Neural progenitor cell (in vitro differentiated cells): ENCODE measurements around the gene PAQR8. TPM values are rescaled to one million over a fixed set of nuclear protein-coding genes. Genes with fewer than 3 reads are reported as not detected.
A peak's percentile ranks its signal among the peaks of the same experiment; 100 is the strongest.

Source experiments
- DNase-seq: peaks from one replicate; pipeline ENCODE4 v3.0.0-alpha.2; 2016; ENCODE audit warnings: low spot score
- H2AFZ ChIP-seq: fragments of 200-600 bp; sonication (generic); replicated peaks from 2 replicates; pipeline ENCODE4 v1.6.1; 2016; ENCODE audit warnings: antibody characterized with exemption
- H3F3A ChIP-seq: fragments of 200-600 bp; sonication (generic); 2 replicates; pipeline ENCODE4 v1.6.1; 2016; ENCODE audit warnings: antibody characterized with exemption, low read depth
- H3K27ac ChIP-seq: fragments of 200-600 bp; sonication (generic); 2 replicates; pipeline ENCODE4 v1.5.1; 2016; ENCODE audit warnings: mild to moderate bottlenecking
- H3K27me3 ChIP-seq: fragments of 200-600 bp; sonication (generic); 2 replicates; pipeline ENCODE4 v1.6.1; 2016; ENCODE audit warnings: mild to moderate bottlenecking, moderate library complexity
- H3K36me3 ChIP-seq: fragments of 200-600 bp; sonication (generic); 2 replicates; pipeline ENCODE4 v1.5.1; 2016
- H3K4me1 ChIP-seq: fragments of 200-600 bp; sonication (generic); 2 replicates; pipeline ENCODE4 v1.6.1; 2016; ENCODE audit warnings: mixed run types
- H3K4me2 ChIP-seq: fragments of 200-600 bp; sonication (generic); 2 replicates; pipeline ENCODE4 v1.6.1; 2016
- H3K4me3 ChIP-seq: fragments of 200-600 bp; sonication (generic); 2 replicates; pipeline ENCODE4 v1.5.1; 2016
- H3K79me2 ChIP-seq: fragments of 200-600 bp; sonication (generic); 2 replicates; pipeline ENCODE4 v1.6.1; 2016; ENCODE audit warnings: low read depth
- H3K9ac ChIP-seq: fragments of 200-600 bp; sonication (generic); 2 replicates; pipeline ENCODE4 v1.6.1; 2016
- H3K9me3 ChIP-seq: fragments of 200-600 bp; sonication (generic); 2 replicates; pipeline ENCODE4 v1.5.1; 2016; ENCODE audit warnings: low read depth
- H4K20me1 ChIP-seq: fragments of 200-600 bp; sonication (generic); 2 replicates; pipeline ENCODE4 v1.6.1; 2016; ENCODE audit warnings: low read depth
- H3K27ac Mint-ChIP-seq: 3 replicates; pipeline ENCODE4 v1.8.0; 2021; ENCODE audit warnings: mixed read lengths
- H3K27me3 Mint-ChIP-seq: 2 replicates; pipeline ENCODE4 v1.8.0; 2022; ENCODE audit warnings: low read depth, mild to moderate bottlenecking, inconsistent platforms, moderate library complexity, mixed read lengths; ENCODE audit not compliant: insufficient read depth
- H3K36me3 Mint-ChIP-seq: 3 replicates; pipeline ENCODE4 v1.8.0; 2021; ENCODE audit warnings: mixed read lengths
- H3K4me1 Mint-ChIP-seq: 3 replicates; pipeline ENCODE4 v1.8.0; 2021; ENCODE audit warnings: mixed read lengths
- H3K4me3 Mint-ChIP-seq: 3 replicates; pipeline ENCODE4 v1.8.0; 2021; ENCODE audit warnings: mild to moderate bottlenecking, moderate library complexity, mixed read lengths
- H3K9me3 Mint-ChIP-seq: 3 replicates; pipeline ENCODE4 v1.8.0; 2020; ENCODE audit warnings: mixed read lengths
- EZH2 ChIP-seq: fragments of 200-600 bp; sonication (generic); IDR thresholded peaks from 2 replicates; pipeline ENCODE4 v1.6.1; 2017; ENCODE audit warnings: antibody characterized with exemption, mild to moderate bottlenecking, moderate library complexity
- EZH2phosphoT487 ChIP-seq: fragments of 200-600 bp; sonication (generic); IDR thresholded peaks from 2 replicates; pipeline ENCODE4 v1.6.1; 2017; ENCODE audit warnings: antibody characterized with exemption
- total RNA-seq: library from RNA; depleted of rRNA; stranded (reverse); fragments of >200 nt; gene quantifications from 2 replicates; pipeline ENCODE4 v1.2.3, GENCODE V29; 2015; ENCODE audit warnings: low replicate concordance
- TF ChIP-seq, protein P1 (sequence below): fragments of 200-600 bp; sonication (generic); IDR thresholded peaks from 2 replicates; pipeline ENCODE4 v1.5.1; 2017; ENCODE audit warnings: antibody characterized with exemption, mild to moderate bottlenecking

Gene PAQR8, protein sequence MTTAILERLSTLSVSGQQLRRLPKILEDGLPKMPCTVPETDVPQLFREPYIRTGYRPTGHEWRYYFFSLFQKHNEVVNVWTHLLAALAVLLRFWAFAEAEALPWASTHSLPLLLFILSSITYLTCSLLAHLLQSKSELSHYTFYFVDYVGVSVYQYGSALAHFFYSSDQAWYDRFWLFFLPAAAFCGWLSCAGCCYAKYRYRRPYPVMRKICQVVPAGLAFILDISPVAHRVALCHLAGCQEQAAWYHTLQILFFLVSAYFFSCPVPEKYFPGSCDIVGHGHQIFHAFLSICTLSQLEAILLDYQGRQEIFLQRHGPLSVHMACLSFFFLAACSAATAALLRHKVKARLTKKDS
- 16.9 and 17.7 TPM in 2 replicates for total RNA-seq

DNA sequence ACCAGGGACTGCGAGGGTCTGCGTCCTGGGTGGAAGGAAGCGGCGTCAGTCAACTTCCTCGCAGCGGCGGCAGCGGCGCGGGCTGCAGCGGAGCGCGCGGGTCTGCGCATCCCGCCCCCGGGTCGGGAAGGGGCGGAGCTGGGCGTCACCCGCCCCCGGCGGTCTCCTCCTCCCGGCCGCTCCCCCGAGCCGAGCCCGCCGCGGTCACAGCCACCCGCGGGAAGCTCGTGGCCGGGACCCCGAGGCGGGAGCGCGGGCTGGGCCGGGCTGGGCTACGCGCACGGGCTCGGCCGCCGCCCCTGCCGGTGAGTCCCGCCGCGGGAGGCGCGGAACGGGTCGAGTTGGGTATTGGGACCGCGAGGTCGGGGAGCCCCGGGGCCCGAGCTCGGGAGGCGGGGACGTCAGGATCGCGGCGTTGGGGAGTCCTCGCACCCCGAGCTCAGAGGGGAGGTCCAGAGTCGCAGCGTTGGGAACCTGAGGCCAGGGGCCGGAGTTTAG lies at the start of gene PAQR8:
TSS of gene PAQR8 (plus strand) at position 207 of the 498 bp plus-strand sequence. CDS start 41,063 bp downstream, outside the sequence.
- H3K4me1 ChIP-seq: peaks cover 20% of the 10 kb centered on the region
- H3K9me3 ChIP-seq: no peaks in the 10 kb centered on the region
- H3K79me2 ChIP-seq: peaks cover 17% of the 10 kb centered on the region
- peaks cover 13% of the 10 kb centered on the region for H4K20me1 ChIP-seq
- TF ChIP-seq, protein P1, sequence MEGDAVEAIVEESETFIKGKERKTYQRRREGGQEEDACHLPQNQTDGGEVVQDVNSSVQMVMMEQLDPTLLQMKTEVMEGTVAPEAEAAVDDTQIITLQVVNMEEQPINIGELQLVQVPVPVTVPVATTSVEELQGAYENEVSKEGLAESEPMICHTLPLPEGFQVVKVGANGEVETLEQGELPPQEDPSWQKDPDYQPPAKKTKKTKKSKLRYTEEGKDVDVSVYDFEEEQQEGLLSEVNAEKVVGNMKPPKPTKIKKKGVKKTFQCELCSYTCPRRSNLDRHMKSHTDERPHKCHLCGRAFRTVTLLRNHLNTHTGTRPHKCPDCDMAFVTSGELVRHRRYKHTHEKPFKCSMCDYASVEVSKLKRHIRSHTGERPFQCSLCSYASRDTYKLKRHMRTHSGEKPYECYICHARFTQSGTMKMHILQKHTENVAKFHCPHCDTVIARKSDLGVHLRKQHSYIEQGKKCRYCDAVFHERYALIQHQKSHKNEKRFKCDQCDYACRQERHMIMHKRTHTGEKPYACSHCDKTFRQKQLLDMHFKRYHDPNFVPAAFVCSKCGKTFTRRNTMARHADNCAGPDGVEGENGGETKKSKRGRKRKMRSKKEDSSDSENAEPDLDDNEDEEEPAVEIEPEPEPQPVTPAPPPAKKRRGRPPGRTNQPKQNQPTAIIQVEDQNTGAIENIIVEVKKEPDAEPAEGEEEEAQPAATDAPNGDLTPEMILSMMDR: no peak
- TF ChIP-seq EZH2: no peak
- TF ChIP-seq EZH2phosphoT487: no peak
- no peaks in the 10 kb centered on the region for H3K36me3 ChIP-seq
- H3F3A ChIP-seq: peaks cover 6% of the 10 kb centered on the region
- H3K4me3 ChIP-seq: peak within 1 kb of the TSS; percentile 89
- H3K4me3 Mint-ChIP-seq: peak within 1 kb of the TSS; percentile 99
- no peaks in the 10 kb centered on the region for H3K9me3 Mint-ChIP-seq
- peak within 1 kb of the TSS; percentile 90 for H3K4me2 ChIP-seq
- peak within 1 kb of the TSS; percentile 94 for H2AFZ ChIP-seq
- no peak within 1 kb of the TSS for H3K27ac ChIP-seq
- peak within 1 kb of the TSS; percentile 82 for H3K27ac Mint-ChIP-seq
- peaks cover 12% of the 10 kb centered on the region for H3K27me3 Mint-ChIP-seq
- peaks cover 30% of the 10 kb centered on the region for H3K4me1 Mint-ChIP-seq
- H3K9ac ChIP-seq: no peak within 1 kb of the TSS
- H3K36me3 Mint-ChIP-seq: peaks cover 5% of the 10 kb centered on the region
- H3K27me3 ChIP-seq: peaks cover 32% of the 10 kb centered on the region
- DNase-seq: peak; percentile 81

DNA sequence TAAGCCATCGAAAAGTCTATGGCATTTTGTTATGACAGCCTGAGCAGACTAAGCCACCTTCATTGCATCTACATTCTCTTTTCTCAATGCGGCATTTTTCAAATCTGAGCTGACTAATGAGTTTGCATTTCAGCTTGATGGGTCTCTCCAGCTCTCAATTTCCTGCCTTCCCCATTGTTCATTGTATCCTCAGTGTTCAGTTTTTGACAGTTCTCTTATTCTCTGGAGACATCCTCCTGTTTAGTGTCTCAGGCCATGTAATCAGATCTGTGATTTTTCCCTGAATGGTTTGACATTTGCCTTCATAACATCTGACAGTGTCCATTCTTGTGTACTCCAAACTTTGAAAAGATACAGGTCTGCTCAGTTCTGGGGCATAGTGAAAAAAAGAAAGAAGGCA lies 49.5 kb upstream of the PAQR8 start:
- H3K27me3 Mint-ChIP-seq: no peaks in the 10 kb centered on the region
- H3K4me1 Mint-ChIP-seq: peaks cover 16% of the 10 kb centered on the region
- no peaks in the 10 kb centered on the region for H3K4me1 ChIP-seq
- no peak for TF ChIP-seq EZH2
- no peak for TF ChIP-seq EZH2phosphoT487
- TF ChIP-seq, protein P1: no peak
- H3K9me3 ChIP-seq: no peaks in the 10 kb centered on the region
- H3K27ac ChIP-seq: no peak overlapping the region
- no peaks in the 10 kb centered on the region for H3K79me2 ChIP-seq
- H3K9ac ChIP-seq: no peak overlapping the region
- no peak overlapping the region for H3K4me3 Mint-ChIP-seq
- H3K9me3 Mint-ChIP-seq: peaks cover 2% of the 10 kb centered on the region
- peaks cover 7% of the 10 kb centered on the region for H3K27me3 ChIP-seq
- no peaks in the 10 kb centered on the region for H3F3A ChIP-seq
- H4K20me1 ChIP-seq: no peaks in the 10 kb centered on the region
- no peaks in the 10 kb centered on the region for H3K36me3 ChIP-seq
- no peak for DNase-seq
- peak overlapping the region; percentile 84 for H2AFZ ChIP-seq
- H3K4me3 ChIP-seq: no peak overlapping the region
- H3K27ac Mint-ChIP-seq: no peak overlapping the region
- H3K36me3 Mint-ChIP-seq: no peaks in the 10 kb centered on the region
- no peak overlapping the region for H3K4me2 ChIP-seq

DNA sequence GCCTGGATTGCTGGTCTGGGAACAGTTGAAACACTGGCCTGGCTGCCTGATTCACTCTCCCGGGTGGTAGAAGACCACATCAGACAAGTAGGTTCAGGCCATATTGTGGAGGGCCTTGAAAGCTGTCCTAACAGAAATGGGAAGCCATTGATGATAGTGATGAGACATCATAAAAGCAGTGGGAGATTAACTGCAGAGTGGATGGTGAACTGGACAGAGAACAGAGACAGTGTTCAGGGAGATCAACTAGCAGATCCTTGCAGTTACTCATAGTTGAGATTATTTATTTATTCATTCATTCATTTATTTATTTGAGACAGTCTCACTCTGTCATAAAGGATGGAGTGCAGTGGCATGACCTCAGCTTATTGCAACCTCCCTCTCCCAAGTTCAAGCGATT lies 47.2 kb upstream of the PAQR8 start:
- H3K27me3 Mint-ChIP-seq: peaks cover 4% of the 10 kb centered on the region
- TF ChIP-seq EZH2phosphoT487 (no peak), EZH2 (no peak)
- TF ChIP-seq, protein P1: no peak
- Histone ChIP-seq H3K9ac (no peak overlapping the region), H3K36me3 (no peaks in the 10 kb centered on the region), H3K27me3 (no peaks in the 10 kb centered on the region), H2AFZ (no peak overlapping the region), H3K4me2 (no peak overlapping the region), H3K4me3 (no peak overlapping the region), H3F3A (no peaks in the 10 kb centered on the region), H4K20me1 (no peaks in the 10 kb centered on the region), H3K79me2 (no peaks in the 10 kb centered on the region), H3K9me3 (no peaks in the 10 kb centered on the region), H3K4me1 (peaks cover 4% of the 10 kb centered on the region), H3K27ac (no peak overlapping the region)
- no peak overlapping the region for H3K4me3 Mint-ChIP-seq
- no peaks in the 10 kb centered on the region for H3K9me3 Mint-ChIP-seq
- peak overlapping the region; percentile 38 for H3K27ac Mint-ChIP-seq
- DNase-seq: no peak
- peaks cover 9% of the 10 kb centered on the region for H3K4me1 Mint-ChIP-seq
- H3K36me3 Mint-ChIP-seq: no peaks in the 10 kb centered on the region
